HL-60 (cell line): ENCODE measurements around the gene GATA6.

ENCODE experiments used
- DNase-seq, 2 experiments: peaks; one replicate each; pipeline ENCODE4 v3.0.0-alpha.2; 2010 to 2020; ENCODE audit warnings: low read depth in 1 of 2, low spot score in 1 of 2
- H3K27ac ChIP-seq: fragments of 250-450 bp; sonication (Bioruptor Pico); replicated peaks from 2 replicates; pipeline ENCODE4 v1.5.1; 2020; ENCODE audit warnings: mild to moderate bottlenecking, moderate library complexity
- H3K27me3 ChIP-seq: fragments of 250-450 bp; sonication (Bioruptor Pico); 2 replicates; pipeline ENCODE4 v1.5.1; 2021; ENCODE audit warnings: mild to moderate bottlenecking, moderate library complexity; ENCODE audit not compliant: insufficient read depth, poor library complexity, severe bottlenecking
- H3K4me3 ChIP-seq: replicated peaks from 2 replicates; pipeline ENCODE4 v1.5.1; 2011; ENCODE audit warnings: mild to moderate bottlenecking, control low read depth, low read length; ENCODE audit not compliant: insufficient read depth
- GABPA ChIP-seq: IDR thresholded peaks from 2 replicates; pipeline ENCODE4 v1.6.1; 2012; ENCODE audit warnings: low read depth
- POLR2AphosphoS5 ChIP-seq: IDR thresholded peaks from 2 replicates; pipeline ENCODE4 v1.6.1; 2012; ENCODE audit warnings: low read depth
- SPI1 ChIP-seq: IDR thresholded peaks from 2 replicates; pipeline ENCODE4 v1.6.1; 2012; ENCODE audit warnings: low read depth, mild to moderate bottlenecking, borderline replicate concordance
- TF ChIP-seq, protein P1 (sequence below): IDR thresholded peaks from 2 replicates; pipeline ENCODE4 v1.6.1; 2012; ENCODE audit warnings: low read depth; ENCODE audit not compliant: insufficient replicate concordance
- TF ChIP-seq, protein P2 (sequence below): IDR thresholded peaks from one replicate; pipeline ENCODE4 v1.5.1; 2011; ENCODE audit warnings: low read length, control low read depth, inconsistent platforms; ENCODE audit not compliant: insufficient read depth

Gene GATA6

GRCh38 chr18:22185273-22185672 is 15.9 kb downstream of the GATA6 start:
- H3K27me3 ChIP-seq = peaks cover 10% of the 10 kb centered on the region
- no peak for DNase-seq
- H3K27ac ChIP-seq = no peak overlapping the region
- TF ChIP-seq POLR2AphosphoS5 (no peak), SPI1 (no peak), GABPA (no peak)
- TF ChIP-seq, protein P1, sequence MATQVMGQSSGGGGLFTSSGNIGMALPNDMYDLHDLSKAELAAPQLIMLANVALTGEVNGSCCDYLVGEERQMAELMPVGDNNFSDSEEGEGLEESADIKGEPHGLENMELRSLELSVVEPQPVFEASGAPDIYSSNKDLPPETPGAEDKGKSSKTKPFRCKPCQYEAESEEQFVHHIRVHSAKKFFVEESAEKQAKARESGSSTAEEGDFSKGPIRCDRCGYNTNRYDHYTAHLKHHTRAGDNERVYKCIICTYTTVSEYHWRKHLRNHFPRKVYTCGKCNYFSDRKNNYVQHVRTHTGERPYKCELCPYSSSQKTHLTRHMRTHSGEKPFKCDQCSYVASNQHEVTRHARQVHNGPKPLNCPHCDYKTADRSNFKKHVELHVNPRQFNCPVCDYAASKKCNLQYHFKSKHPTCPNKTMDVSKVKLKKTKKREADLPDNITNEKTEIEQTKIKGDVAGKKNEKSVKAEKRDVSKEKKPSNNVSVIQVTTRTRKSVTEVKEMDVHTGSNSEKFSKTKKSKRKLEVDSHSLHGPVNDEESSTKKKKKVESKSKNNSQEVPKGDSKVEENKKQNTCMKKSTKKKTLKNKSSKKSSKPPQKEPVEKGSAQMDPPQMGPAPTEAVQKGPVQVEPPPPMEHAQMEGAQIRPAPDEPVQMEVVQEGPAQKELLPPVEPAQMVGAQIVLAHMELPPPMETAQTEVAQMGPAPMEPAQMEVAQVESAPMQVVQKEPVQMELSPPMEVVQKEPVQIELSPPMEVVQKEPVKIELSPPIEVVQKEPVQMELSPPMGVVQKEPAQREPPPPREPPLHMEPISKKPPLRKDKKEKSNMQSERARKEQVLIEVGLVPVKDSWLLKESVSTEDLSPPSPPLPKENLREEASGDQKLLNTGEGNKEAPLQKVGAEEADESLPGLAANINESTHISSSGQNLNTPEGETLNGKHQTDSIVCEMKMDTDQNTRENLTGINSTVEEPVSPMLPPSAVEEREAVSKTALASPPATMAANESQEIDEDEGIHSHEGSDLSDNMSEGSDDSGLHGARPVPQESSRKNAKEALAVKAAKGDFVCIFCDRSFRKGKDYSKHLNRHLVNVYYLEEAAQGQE = no peak
- TF ChIP-seq, protein P2, sequence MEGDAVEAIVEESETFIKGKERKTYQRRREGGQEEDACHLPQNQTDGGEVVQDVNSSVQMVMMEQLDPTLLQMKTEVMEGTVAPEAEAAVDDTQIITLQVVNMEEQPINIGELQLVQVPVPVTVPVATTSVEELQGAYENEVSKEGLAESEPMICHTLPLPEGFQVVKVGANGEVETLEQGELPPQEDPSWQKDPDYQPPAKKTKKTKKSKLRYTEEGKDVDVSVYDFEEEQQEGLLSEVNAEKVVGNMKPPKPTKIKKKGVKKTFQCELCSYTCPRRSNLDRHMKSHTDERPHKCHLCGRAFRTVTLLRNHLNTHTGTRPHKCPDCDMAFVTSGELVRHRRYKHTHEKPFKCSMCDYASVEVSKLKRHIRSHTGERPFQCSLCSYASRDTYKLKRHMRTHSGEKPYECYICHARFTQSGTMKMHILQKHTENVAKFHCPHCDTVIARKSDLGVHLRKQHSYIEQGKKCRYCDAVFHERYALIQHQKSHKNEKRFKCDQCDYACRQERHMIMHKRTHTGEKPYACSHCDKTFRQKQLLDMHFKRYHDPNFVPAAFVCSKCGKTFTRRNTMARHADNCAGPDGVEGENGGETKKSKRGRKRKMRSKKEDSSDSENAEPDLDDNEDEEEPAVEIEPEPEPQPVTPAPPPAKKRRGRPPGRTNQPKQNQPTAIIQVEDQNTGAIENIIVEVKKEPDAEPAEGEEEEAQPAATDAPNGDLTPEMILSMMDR = no peak
- H3K4me3 ChIP-seq = no peak overlapping the region

DNA sequence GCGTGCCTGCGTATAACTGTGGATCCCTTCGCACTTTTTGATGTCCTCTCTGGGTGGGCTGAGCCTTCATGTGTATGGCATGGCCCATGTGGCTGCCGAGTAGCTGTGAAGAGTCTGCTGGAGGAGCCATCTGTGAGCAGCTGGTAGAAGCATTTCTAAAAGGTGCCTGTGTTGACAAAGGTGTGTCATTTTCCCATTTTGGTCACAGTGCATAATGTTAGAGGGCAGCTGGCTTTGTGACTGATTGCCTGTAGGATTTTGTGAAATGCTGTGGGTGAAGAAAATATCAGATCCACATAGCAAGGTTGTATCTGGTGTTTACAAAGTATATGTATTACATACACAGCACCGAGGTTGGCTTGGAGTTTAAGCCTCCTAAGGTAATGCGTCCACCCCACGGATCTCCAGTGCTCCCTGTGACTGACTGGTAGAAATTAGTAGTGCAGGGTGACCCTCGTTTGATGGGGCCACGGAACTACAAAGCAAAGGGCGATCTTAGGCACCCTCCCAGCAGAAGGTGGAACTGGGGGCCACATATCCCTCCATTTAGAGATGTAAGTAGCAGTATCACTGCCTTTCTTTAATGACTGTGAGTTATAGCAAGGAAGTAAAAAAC is 16.5 kb downstream of the GATA6 start:
- Histone ChIP-seq H3K4me3 (no peak overlapping the region), H3K27ac (no peak overlapping the region), H3K27me3 (peaks cover 8% of the 10 kb centered on the region)
- no peak for DNase-seq
- TF ChIP-seq, protein P1 = no peak
- TF ChIP-seq SPI1 = no peak
- no peak for TF ChIP-seq POLR2AphosphoS5
- no peak for TF ChIP-seq GABPA
- TF ChIP-seq, protein P2 = no peak

DNA sequence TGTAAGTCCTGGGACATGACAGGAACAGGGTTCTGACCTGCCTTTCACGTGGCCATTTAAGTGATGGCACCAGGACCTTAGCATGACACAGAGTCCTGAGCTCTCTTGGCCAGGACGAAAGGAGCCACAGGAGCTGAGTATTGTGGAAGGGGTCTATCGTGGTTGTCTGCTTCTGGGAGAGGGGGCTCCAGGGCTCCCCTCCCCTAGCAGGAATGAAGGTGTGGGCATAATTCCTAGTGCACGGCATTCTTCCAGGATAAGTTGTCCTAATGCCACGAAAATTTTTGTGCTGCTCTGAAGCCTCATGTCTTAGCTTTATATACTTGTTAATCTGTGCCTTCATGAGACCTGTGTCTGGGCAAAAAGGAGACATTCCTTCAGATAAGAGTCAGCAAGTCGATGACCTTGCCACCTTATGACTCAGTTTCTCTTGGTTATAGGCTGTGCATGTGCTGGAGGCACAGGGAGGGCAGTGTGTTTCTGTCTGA is 17.1 kb downstream of the GATA6 start:
- Histone ChIP-seq H3K27ac (no peak overlapping the region), H3K27me3 (peaks cover 11% of the 10 kb centered on the region), H3K4me3 (no peak overlapping the region)
- TF ChIP-seq SPI1 (no peak), POLR2AphosphoS5 (no peak)
- TF ChIP-seq, protein P2 = no peak
- no peak for DNase-seq
